HG02623 (cell line): Measurements from ENCODE around the gene TMEM273.

ENCODE experiments used
- ATAC-seq: cut with Tn5 transposase; IDR thresholded peaks from one replicate; pipeline ENCODE4 v1.9.1; 2021; ENCODE audit warnings: moderate library complexity; ENCODE audit not compliant: unreplicated experiment

Gene TMEM273

GRCh38 chr10:49149881-49150280 lies 38.3 kb downstream of the TMEM273 start:
- ATAC-seq = no peak

- no peak for ATAC-seq
These were observed 44.0 kb downstream of the TMEM273 start for GRCh38 chr10:49144058-49144720.

DNA sequence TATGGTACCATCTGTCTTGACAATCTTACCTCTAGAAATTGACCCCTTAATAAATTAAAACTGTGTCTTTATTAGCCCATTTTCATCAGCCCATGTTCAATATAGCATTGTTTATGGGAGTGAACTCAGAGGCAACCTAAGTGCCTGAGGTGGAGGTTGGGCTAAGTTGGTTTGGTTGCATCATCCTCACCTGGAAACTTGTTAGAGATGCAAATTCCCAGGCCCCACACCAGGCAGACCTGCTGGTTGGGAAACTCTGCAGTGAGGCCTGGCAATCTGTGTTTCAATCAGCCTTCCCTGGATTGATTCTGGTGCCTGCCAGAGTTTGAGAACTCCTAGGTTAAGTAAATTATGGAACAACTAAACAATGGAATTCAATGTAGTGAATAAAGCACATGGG lies 44.9 kb downstream of the TMEM273 start:
- no peak for ATAC-seq

DNA sequence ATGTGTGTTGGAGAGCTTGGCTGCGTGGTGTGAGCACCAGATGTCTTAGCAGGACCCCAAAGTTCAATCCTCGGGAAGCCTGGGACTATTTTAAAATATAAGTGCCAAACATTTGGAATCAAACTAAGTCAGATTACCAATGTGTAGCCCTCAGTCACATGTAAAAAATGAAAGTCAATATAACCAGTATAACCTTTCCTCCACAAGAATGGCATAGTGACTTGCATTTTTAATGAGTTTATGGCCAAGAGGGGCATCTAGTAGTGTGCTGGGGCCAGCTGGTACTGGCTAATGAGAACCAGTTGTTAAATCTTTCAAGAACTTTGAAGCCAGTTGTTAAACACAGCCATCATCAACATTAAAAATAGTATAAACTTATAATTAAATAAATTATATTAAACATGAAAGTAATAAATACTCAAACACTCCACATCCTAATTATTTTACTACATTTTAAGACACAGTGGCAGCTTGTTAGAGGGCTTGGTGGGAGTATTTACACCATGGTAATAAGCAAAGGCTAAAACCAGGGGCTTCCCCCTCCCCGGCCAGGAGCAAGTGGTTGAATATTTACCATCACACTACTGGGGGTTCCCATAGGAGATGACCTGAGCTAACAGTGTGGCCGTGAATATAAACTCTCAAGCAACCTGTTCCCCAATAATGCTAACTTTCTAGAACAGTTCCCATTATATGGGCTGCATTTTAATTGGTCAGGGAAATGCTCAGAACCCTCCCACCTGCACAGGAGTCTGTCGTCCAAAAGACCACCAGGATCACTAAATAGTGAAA lies 46.5 kb downstream of the TMEM273 start:
- peak; percentile 70 for ATAC-seq

GRCh38 chr10:49140304-49141177 lies 47.6 kb downstream of the TMEM273 start:
- no peak for ATAC-seq

DNA sequence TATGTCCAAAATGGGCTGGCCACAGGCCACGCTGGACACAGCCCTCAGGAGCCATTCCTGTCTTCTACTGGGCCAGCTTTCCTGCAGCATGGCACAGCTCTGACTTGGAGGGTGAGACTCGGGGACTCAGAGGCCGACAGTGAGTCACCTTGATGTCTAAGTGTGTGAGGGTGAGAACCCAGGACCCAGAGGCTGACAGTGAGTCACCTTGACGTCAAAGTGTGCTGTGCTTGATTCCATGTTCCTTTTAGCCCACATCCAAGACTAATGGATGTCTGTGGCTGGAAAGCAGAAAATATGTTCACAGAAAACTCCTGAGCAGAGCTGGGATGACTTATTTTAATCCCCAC lies 48.4 kb downstream of the TMEM273 start:
- no peak for ATAC-seq

DNA sequence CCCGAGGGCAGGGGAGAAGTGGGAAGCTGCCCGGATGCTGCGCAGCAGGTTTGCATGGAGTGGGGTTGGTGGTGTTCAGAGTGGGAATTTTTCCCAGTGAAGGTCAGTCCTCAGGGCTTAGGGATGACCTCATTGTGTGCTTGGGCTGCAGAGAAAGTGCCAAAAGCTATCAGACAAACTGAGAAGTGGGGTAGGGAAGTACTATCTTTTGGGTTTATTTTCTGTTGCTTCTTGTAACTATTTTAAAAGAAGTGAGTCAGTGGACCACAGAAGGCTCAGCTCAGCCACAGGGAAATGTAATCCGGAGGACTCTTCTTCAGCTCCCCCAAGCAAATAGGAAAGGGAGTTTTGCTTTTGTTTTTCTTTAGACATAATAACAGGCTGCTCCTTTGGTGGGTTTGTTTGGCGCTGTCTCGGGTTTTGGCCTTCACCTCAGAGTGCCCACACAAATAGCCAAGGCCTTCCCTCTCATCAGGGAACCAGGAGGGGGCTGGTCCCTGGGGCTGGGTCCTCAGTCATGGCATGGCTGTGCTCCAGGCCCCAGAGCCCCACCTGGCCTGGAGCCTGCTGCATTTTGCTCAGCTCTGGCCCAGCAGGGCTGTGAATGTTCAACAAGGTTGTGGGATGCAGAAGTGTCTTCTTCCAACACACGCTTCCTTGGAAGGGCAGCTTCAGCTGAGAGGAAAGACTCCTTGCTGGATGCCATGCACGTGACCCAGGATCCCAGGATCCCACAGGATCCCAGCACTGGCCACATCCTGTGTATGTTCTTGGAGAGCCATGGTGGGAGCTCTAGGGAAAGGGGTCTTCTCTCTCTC lies 49.0 kb downstream of the TMEM273 start:
- ATAC-seq = no peak

GRCh38 chr10:49138361-49138891 lies 49.8 kb downstream of the TMEM273 start:
- ATAC-seq = no peak

DNA sequence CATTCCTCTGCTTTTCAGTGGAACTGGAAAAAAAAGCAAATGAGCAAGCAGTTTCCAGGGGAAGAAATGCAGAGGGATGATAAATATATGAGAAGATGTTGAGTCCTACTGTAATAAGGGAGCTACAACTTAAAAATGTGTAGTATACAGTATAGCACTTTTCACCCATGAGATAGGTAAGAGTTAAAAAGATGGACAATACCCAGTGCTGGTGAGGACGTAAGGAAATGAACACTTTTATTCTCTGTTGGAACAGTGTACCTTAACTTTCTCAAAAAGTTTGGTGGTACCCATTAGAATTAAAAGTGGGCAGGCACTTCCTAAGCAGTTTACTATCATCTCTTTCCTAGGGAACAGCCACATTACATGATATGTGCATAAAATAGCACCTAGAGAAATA lies 51.7 kb downstream of the TMEM273 start:
- no peak for ATAC-seq

DNA sequence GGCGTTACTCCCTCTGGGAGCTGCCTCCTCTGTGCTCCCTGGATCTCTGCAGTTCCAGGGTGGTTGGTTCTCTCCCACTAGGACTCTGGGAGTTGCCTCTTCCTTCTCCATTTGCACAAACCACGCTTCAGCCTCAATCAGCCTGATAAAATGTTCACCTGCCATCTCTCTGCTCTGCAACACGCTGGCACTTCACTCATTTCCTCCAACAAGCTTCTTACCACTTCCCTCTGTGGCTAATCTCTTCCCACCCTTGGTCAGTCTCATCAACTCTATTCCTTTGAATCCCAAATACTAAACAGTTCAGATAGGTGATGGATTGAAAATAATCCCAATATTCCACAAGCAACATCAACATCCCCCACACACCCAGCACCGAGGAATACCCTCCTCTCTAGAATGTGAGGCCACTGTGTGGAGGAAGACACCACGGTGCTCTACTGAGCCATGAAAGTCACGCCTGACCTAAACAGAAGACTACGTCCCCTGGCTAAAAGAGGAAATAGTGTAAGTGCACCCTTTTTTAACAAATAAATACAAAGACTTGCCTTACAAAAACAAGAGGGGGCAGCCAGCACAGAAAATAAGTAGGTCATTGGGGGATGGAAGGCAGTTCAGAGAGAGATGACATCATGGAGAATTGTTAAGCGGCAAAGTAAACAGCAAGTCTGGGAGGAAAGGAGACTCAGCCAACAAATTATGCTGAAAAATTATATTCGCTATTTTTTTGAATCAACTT lies 52.4 kb downstream of the TMEM273 start:
- peak; percentile 60 for ATAC-seq

DNA sequence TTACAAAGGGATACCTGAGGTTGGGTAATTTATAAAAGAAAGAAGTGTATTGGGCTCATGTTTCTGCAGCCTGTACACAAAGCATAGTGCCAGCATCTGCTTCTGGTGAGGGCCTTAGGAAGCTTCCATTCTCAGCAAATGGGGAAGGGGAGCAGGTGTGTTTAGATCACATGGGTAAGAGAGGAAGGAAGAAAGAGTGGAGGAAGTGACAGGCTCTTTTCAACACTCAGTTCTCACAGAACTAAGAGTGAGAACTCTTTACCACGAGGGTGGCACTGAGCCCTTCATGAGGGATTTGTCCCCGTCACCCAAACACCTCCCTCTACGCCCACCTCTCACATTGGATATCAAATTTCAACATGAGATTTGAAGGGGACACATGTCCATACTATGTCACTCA lies 53.9 kb downstream of the TMEM273 start:
- no peak for ATAC-seq

- no peak for ATAC-seq
These were observed 54.4 kb downstream of the TMEM273 start, which contains the start of gene FAM170B for GRCh38 chr10:49133706-49134248. Gene FAM170B (minus strand): TSS chr10:49134021. CDS start chr10:49133918, 103 bp downstream.

DNA sequence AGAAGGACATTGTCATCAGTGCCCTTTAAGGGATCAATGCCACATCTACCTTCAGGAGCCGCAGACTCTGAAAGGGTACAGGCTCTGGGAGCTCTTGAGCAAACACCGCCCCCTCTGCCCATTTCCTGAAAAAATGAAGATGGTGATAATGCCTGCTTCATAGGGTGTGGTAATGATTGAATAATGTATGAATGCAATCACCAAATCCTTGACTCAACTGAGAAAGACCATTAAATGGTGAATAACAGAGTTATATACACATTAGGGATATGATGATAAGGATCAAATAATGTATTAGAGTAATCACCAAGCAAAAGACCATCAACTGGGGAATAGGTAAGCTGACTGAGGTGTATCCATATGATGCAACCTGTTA lies 55.8 kb downstream of the TMEM273 start:
- ATAC-seq = no peak

DNA sequence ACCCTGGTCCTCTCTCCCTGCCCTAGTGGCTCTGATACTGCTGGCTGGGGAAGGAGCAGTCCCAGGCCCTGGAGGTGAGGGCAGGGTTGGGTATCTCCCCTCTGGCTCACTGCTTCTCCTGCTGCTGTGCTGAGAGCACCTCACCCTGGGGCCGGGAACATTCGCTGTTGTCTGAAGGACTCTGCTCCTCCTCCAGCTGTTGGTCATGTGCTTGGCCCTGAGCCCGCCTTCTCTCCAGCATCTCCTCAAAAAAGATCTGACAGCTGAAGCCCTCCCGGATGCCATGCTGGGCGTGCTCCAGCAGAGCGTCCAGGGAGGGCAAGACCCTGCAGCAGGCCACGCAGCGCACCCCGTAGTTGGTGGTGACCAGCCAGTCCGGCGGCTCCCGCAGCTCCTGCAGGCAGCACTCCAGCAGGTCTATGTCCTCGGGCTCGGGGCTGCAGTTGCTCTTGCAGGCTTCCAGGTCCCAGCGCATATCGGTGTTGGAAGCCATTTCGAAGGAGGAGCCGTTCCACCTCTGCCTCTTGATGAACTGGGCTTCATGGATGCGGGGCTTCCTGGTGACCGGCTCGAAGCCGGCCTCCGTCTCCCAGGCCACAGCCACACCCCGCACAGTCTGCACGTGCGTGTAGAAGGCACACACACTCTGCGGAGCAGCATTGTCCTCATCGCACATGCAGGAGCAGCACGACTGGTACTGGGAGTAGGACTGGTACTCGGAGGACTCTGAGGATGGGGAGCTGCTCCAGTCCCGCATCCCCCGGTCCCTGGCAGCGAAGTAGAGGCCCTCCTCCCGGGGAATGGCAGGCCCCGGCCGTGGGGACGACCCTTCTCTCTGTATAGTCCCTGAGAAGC lies 56.5 kb downstream of the TMEM273 start:
- no peak for ATAC-seq

GRCh38 chr10:49129376-49129775 lies 58.8 kb downstream of the TMEM273 start:
- ATAC-seq = no peak

GRCh38 chr10:49128854-49129253 lies 59.3 kb downstream of the TMEM273 start:
- ATAC-seq = no peak

DNA sequence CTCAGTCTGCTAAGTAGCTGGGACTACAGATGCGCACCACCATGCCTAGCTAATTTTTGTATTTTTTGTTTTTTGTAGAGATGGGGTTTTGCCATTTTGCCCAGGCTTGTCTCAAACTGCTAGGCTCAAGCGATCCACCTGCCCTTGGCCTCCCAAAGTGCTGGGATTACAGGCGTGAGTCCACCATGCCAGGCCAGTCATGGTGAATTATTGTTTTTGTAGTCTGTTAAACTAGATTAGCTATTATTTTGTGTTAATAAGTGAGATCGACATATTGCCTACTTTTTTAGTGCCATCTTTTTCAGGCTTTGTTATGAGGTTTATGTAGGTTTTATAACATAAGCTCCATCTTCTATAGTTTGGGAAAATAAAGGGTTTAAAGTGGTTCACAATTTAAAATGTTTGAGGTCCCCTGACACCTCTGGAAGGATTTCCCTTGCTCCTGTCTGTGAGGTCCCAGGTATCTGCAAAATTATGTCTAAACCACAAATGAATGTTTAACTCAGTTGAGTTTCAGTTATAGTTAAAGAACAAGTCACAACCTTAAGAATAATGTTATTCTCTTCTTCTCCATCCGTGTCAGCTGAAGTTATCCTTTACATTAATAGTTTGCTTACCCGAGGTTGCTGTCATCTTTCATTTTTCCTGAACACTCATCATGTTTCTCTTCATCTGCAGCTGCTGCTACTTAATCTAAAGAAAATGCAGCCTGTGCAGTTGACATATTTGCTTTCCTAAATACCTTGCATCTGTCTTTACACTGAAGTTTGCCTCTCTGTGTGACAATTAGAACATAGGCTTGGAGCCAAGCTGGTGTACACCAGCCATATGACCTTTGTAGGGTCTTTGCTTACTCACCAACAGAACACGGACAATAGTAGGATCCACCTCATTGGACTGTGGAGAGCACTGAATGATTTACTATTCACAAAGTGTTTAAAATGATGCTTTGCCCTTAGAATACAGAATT lies 63.9 kb downstream of the TMEM273 start:
- ATAC-seq = no peak
